Pulmonary artery endothelial cell (primary cell): ENCODE results near the gene LTBP2. TPM values are rescaled to one million over a fixed set of nuclear protein-coding genes. Genes with fewer than 3 reads are reported as not detected.
"Not testable (repeated sequence)": the region's sequence is repeated elsewhere in the genome, so short reads cannot be mapped to it uniquely, and the experiment has no call there.

Experiments used
- DNase-seq: peaks from one replicate; pipeline ENCODE4 v3.0.0-alpha.2; 2011; ENCODE audit warnings: low read depth, low spot score
- total RNA-seq: library from RNA; depleted of rRNA; stranded (reverse); fragments of >200 nt; gene quantifications from 2 replicates; pipeline ENCODE4 v1.2.3, GENCODE V29; 2014

Gene LTBP2
- total RNA-seq, 1 donor from 2014 or later, result 232 TPM

GRCh38 chr14:74456684-74457564 is 155.1 kb downstream of the LTBP2 start:
- no peak for DNase-seq

GRCh38 chr14:74454397-74454796 is 157.6 kb downstream of the LTBP2 start:
- DNase-seq, result not testable (repeated sequence)

Other genes starting within 250 kb of the LTBP2 start
- gene SYNDIG1L, start 186.0 kb downstream of the LTBP2 start, total RNA-seq, result not detected in 2 replicates
- 238 and 317 TPM in 2 replicates for gene NPC2, start 118.9 kb downstream of the LTBP2 start, total RNA-seq
- 12.0 and 16.7 TPM in 2 replicates for gene ISCA2, start 118.5 kb downstream of the LTBP2 start, total RNA-seq
- 32.2 and 34.4 TPM in 2 replicates for gene AREL1, start 100.8 kb upstream of the LTBP2 start, total RNA-seq
- 32.0 and 54.1 TPM in 2 replicates for gene FCF1, start 100.9 kb upstream of the LTBP2 start, total RNA-seq
- 22.5 and 28.7 TPM in 2 replicates for gene YLPM1, start 151.1 kb upstream of the LTBP2 start, total RNA-seq